Kidney glomerular epithelial cell (primary cell): ENCODE measurements around the gene BCKDHB.
A peak's percentile ranks its signal among the peaks of the same experiment; 100 is the strongest.
"Not testable (repeated sequence)": the region's sequence is repeated elsewhere in the genome, so short reads cannot be mapped to it uniquely, and the experiment has no call there.

Experiments
- DNase-seq: peaks from one replicate; lab custom pipeline; 2025; lab: John Stamatoyannopoulos, UW

BCKDHB gene

GRCh38 chr6:80106418-80107235 is at the start of gene BCKDHB:
Gene BCKDHB (plus strand): TSS chr6:80106671. CDS start chr6:80106694, 23 bp downstream.
- DNase-seq: peak; percentile 95

DNA sequence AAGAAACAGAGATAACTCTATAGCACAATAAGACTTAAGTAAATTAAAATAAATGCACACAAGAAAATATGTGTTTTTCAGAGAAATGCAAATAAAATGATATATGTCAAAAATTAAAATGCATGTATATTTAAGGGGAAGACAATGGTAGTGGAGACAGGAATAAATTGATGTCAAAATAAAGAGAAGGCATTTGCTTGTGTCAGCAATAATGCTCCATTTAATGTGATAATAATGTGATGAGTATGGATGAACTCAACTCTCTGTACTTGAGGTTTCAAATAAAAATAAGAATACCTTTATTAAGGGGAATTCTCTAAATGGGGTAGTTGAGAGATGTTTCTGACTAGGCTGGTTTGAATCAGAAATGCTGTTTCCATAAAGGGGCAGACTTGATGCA is 45.7 kb upstream of the BCKDHB start:
- DNase-seq: no peak

GRCh38 chr6:80068146-80068545 is 38.3 kb upstream of the BCKDHB start:
- not testable (repeated sequence) for DNase-seq

GRCh38 chr6:80070431-80070830 is 36.0 kb upstream of the BCKDHB start:
- not testable (repeated sequence) for DNase-seq

DNA sequence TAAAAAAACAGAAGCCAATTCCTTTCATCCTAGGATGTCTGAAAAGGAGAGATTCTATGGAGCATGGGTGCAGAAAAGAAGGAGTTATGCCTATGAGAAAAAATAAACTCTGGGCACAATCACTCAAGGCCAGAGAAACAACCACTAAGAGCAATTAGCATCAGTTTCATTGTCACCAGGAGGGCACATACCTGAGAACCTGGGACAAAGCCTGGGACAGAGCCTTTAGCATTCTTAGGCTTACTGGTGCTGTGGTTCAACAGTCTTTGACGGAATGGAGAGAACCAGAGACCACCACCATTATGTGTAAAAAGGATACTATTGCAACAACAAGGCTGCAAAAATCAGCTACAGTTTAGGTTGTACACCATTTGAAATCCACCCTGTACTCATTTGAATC is 29.4 kb upstream of the BCKDHB start:
- no peak for DNase-seq

DNA sequence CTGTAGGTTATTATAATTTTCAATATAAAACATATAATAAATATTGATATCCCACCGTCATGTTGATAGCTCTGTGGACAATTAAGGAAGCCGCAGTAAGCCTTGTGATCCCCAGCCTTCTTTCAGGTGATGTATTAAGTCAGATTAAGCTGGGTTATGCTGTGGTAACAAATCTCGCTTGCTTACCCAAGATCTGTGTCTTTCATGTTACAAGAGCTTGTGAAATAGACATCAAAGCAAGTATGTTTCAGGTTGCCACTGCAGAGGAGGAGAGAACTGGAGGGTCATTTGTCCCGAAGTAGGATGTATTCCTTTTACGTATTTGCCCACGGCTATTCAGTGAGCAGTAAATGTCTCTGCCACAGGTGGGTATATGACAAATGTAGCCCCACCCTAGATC is 17.8 kb upstream of the BCKDHB start:
- no peak for DNase-seq

DNA sequence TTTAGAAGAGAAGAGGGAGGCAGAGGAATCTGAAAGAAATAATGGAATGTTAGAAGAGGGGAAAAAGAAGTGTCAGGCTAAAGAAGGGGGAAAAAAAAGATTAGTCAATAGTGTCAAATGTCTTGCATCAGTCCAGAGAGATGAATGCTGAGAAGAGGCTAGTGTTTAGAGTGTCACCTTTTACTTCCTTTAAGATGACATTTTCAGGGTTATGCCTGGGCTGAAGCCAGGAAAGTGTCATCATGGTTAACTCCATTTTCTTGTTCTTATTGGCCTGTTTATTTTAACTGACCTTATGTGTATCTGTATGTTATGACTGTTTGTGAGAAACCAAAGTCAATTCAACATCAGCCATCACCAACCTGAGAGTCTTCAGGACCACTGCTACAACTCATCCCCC is 15.0 kb upstream of the BCKDHB start:
- DNase-seq: no peak

- DNase-seq: no peak
Measured at GRCh38 chr6:80094017-80094416, 12.5 kb upstream of the BCKDHB start.

DNA sequence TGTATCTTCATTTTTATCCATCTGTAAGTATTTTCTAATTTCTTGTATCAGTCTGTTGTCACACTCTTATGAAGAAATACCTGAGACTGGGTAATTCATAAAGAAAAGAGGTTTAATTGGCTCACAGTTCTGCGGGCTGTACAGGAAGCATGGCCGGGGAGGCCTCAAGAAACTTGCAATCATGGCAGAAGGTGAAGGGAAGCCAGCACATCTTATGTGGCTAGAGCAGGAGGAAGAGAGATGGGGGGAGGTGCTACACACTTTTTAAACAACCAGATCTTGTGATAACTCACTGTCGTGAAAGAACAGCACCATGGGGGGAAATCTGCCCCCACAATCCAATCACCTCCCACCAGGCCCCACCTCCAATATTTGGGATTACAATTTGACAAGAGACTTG is 10.9 kb upstream of the BCKDHB start:
- no peak for DNase-seq

GRCh38 chr6:80098392-80098791 is 8.1 kb upstream of the BCKDHB start:
- DNase-seq: no peak

GRCh38 chr6:80104520-80104919 is 2.0 kb upstream of the BCKDHB start:
- no peak for DNase-seq

GRCh38 chr6:80105972-80106417 is 476 bp upstream of the BCKDHB start:
- no peak for DNase-seq

DNA sequence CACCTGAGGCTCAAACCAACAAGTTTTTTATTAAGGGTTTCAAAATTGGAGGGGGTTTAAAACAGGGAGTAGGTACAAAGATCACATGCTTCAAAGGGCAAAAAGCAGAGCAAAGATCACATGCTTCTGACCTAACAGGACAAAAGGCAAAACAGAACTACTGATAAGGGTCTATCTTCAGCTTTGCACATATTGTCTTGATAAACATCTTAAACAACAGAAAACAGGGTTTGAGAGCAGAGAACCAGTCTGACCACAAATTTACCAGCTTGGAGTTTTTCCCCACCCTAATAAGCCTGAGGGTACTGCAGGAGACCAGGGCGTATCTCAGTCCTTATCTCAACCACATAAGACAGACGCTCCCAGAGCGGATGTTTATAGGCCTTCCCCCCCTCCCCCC is 16.1 kb downstream of the BCKDHB start:
- DNase-seq: not testable (repeated sequence)

GRCh38 chr6:80126657-80127345 is 20.3 kb downstream of the BCKDHB start:
- DNase-seq: no peak

DNA sequence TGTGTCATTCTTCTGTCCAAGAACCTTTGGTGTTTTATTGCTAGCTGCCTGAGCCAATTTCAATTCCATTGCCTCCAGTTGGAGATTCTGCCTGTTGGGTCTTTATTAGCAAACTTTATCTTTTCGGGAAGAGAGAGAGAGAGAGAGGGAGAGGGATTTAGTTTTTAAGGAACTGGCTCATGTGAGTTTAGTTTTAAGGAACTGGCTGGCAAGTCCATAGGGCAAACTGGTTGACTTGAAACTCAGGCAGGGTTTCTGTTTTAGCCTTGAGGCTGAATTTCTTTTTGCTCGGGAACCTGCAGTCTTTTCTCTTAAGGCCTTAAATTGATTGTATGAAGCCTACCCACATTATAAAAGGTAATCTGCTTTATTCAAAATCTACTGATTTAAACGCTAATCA is 23.0 kb downstream of the BCKDHB start:
- no peak for DNase-seq

- peak; percentile 52 for DNase-seq
Measured at GRCh38 chr6:80133020-80133419, 26.5 kb downstream of the BCKDHB start.

GRCh38 chr6:80134065-80134464 is 27.6 kb downstream of the BCKDHB start:
- no peak for DNase-seq

DNA sequence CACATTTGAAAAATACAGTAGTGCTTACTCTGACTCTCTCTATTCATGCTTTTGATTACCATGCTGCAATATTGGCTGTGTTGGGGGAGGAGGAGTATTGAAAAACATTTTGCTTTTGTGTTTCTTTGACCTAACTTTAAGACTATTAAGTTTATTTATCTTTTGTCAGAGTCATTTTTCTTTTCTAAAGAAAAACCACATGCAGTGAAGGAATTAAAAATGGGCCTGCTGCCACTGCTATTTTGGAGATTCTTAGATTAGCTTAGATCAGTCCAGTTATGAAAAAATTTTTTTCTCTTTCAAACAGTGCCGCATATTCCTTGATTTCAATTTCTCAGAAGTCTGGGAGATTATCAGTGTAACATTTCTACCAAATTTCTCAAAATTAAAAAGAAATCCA is 36.1 kb downstream of the BCKDHB start:
- DNase-seq: no peak

DNA sequence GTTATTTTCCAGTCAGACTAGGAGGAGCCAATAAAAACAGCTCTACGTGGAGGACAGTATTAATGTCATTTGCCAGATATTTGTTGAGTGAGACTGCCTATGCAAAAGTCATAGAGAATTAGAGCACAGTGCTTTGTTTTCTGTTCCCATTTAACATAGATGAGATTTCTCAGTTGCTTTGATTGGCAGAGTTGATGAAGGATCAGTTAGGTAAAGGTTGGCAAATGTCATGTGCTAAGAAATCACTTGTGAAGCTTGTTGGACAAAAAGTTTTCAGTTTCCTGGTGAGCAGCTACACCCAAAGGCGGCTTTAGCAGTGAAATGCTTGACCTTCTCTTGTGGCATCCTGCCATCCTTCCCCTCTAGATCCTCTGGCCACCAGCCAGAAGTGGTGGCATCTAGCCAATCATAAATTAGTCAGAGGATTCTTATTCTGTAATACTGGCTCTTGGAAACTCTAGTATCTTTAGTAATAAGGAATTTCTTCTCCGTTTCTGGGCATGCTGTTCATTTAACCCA is 37.0 kb downstream of the BCKDHB start:
- peak; percentile 77 for DNase-seq

DNA sequence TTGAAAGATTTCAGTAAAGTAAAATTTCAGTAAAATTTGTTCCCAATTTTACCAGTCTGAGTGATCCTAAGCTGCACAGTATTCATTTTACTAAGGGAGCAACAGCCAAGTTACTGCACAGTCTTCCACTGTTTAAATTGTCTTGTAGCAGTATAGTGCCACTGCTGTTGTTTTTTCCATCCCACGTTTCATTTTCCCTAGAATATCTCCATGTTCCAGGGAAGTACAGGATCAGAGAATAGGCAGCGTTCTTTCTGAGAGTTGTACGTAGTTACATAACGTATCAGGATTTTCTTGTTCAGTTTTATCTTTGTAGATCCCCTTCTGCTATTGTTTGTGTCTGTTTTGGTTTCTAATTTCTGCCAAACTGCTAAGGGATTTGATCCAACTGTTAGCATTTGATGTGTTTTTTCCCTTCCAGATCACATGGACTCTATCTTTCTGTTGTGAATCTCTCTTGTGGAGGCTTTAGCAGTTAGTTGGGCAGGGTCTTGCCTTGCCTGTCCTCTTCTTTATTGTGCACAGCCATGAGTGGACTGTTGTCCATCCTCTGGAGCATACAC is 38.4 kb downstream of the BCKDHB start:
- DNase-seq: no peak

GRCh38 chr6:80145509-80145908 is 39.0 kb downstream of the BCKDHB start:
- no peak for DNase-seq

- no peak for DNase-seq
Measured at GRCh38 chr6:80145921-80146320, 39.5 kb downstream of the BCKDHB start.

DNA sequence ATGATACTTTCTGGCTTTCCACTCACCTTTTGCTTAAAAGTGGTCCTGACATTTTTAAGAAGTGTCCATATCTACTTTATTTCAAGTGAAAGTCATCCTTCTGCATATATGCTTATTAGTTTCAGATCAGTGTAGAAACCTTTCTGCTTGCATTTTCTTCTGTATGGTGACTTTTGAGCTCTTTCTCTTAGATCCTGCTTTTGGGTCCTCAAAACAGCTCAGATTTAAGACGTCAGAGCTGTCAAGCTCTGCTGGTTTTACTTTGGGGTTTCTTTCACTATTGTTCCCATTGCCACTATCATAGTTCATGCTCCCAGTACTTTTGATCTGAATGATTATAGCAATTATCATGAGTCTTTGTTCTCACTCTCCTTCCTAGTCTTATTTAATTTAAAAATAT is 41.7 kb downstream of the BCKDHB start:
- no peak for DNase-seq
